GM19452 (cell line): ENCODE results near the gene AGPAT1.

ENCODE experiments used
- ATAC-seq: cut with Tn5 transposase; IDR thresholded peaks from one replicate; pipeline ENCODE4 v1.9.1; 2021; ENCODE audit not compliant: unreplicated experiment

Gene AGPAT1

GRCh38 chr6:32173051-32173727 lies 2.7 kb downstream of the AGPAT1 start:
- ATAC-seq = no peak

- no peak for ATAC-seq
Observed at GRCh38 chr6:32171234-32171633, 4.7 kb downstream of the AGPAT1 start.

GRCh38 chr6:32170294-32170693 lies 5.6 kb downstream of the AGPAT1 start:
- no peak for ATAC-seq

- no peak for ATAC-seq
Observed at GRCh38 chr6:32168807-32169591, 6.9 kb downstream of the AGPAT1 start.

GRCh38 chr6:32168350-32168749 lies 7.5 kb downstream of the AGPAT1 start:
- ATAC-seq = no peak

- no peak for ATAC-seq
Observed at GRCh38 chr6:32167761-32168262, 8.1 kb downstream of the AGPAT1 start.

- ATAC-seq = no peak
Observed at GRCh38 chr6:32167154-32167760, 8.6 kb downstream of the AGPAT1 start.

GRCh38 chr6:32166411-32167061 lies 9.3 kb downstream of the AGPAT1 start:
- no peak for ATAC-seq

- ATAC-seq = no peak
Observed at GRCh38 chr6:32164295-32164694, 11.6 kb downstream of the AGPAT1 start, which contains the start of gene EGFL8. Gene EGFL8 (plus strand): TSS chr6:32164595. CDS start chr6:32166166, 1,571 bp downstream.

GRCh38 chr6:32163559-32164258 lies 12.2 kb downstream of the AGPAT1 start:
- no peak for ATAC-seq

- no peak for ATAC-seq
Observed at GRCh38 chr6:32158052-32158451, 17.8 kb downstream of the AGPAT1 start.

- no peak for ATAC-seq
Observed at GRCh38 chr6:32156891-32157290, 19.0 kb downstream of the AGPAT1 start.

GRCh38 chr6:32154514-32155161 lies 21.2 kb downstream of the AGPAT1 start:
- no peak for ATAC-seq

- ATAC-seq = no peak
Observed at GRCh38 chr6:32153564-32154513, 22.0 kb downstream of the AGPAT1 start, which contains the start of gene PPT2. Gene PPT2 (plus strand): TSS chr6:32154141. CDS start chr6:32154595, 454 bp downstream.

GRCh38 chr6:32152769-32153563 lies 22.9 kb downstream of the AGPAT1 start:
- ATAC-seq = no peak

GRCh38 chr6:32151863-32152768 lies 23.8 kb downstream of the AGPAT1 start, which contains the start of gene PRRT1:
Gene PRRT1 (minus strand): TSS chr6:32151939. CDS start chr6:32151827, 112 bp downstream.
- no peak for ATAC-seq
